H9 (cell line): ENCODE results near the gene NSL1. TPM values are rescaled to one million over a fixed set of nuclear protein-coding genes. Genes with fewer than 3 reads are reported as not detected.
"Not testable (repeated sequence)": the region's sequence is repeated elsewhere in the genome, so short reads cannot be mapped to it uniquely, and the experiment has no call there.

Experiments
- DNase-seq: peaks from one replicate; pipeline ENCODE4 v3.0.0-alpha.2; 2017
- H2AFZ ChIP-seq: one replicate; pipeline ENCODE4 v1.6.1; 2013; ENCODE audit warnings: mild to moderate bottlenecking, low read length, control low read depth, moderate library complexity
- H2AK5ac ChIP-seq: 2 replicates; pipeline ENCODE4 v1.6.1; 2013; ENCODE audit warnings: low read length, control low read depth, mixed read lengths; ENCODE audit not compliant: insufficient read length
- H2BK120ac ChIP-seq: one replicate; pipeline ENCODE4 v1.6.1; 2013; ENCODE audit warnings: low read depth, mild to moderate bottlenecking, low read length, control low read depth, inconsistent platforms; ENCODE audit not compliant: poor library complexity, severe bottlenecking
- H2BK12ac ChIP-seq: 2 replicates; pipeline ENCODE4 v1.6.1; 2013; ENCODE audit warnings: low read length, control low read depth, mixed read lengths, low read depth; ENCODE audit not compliant: insufficient read length
- H2BK15ac ChIP-seq: 2 replicates; pipeline ENCODE4 v1.6.1; 2013; ENCODE audit warnings: low read depth, low read length, control low read depth
- H2BK20ac ChIP-seq: one replicate; pipeline ENCODE4 v1.6.1; 2013; ENCODE audit warnings: low read depth, mild to moderate bottlenecking, low read length, control low read depth, inconsistent platforms; ENCODE audit not compliant: poor library complexity, severe bottlenecking
- H2BK5ac ChIP-seq: 2 replicates; pipeline ENCODE4 v1.6.1; 2013; ENCODE audit warnings: low read length, control low read depth, mixed read lengths; ENCODE audit not compliant: insufficient read length
- H3K14ac ChIP-seq: 2 replicates; pipeline ENCODE4 v1.6.1; 2013; ENCODE audit warnings: low read length, control low read depth; ENCODE audit not compliant: insufficient read depth
- H3K18ac ChIP-seq: 2 replicates; pipeline ENCODE4 v1.6.1; 2013; ENCODE audit warnings: low read depth, mild to moderate bottlenecking, mixed read lengths, low read length, control low read depth; ENCODE audit not compliant: insufficient read length
- H3K23ac ChIP-seq: 2 replicates; pipeline ENCODE4 v1.6.1; 2013; ENCODE audit warnings: low read length, control low read depth, mixed read lengths, low read depth; ENCODE audit not compliant: insufficient read length
- H3K23me2 ChIP-seq: 2 replicates; pipeline ENCODE4 v1.6.1; 2013; ENCODE audit warnings: low read depth, mild to moderate bottlenecking, mixed read lengths, low read length, control low read depth; ENCODE audit not compliant: insufficient read length, poor library complexity, severe bottlenecking
- H3K27ac ChIP-seq: 2 replicates; pipeline ENCODE4 v1.5.1; 2013; ENCODE audit warnings: low read length, control low read depth, mixed read lengths, low read depth; ENCODE audit not compliant: insufficient read length
- H3K27me3 ChIP-seq: 2 replicates; pipeline ENCODE4 v1.6.1; 2013; ENCODE audit warnings: low read length, control low read depth, inconsistent platforms; ENCODE audit not compliant: insufficient read depth
- H3K4ac ChIP-seq: 2 replicates; pipeline ENCODE4 v1.6.1; 2013; ENCODE audit warnings: low read depth, mild to moderate bottlenecking, control low read depth, inconsistent platforms, low read length, moderate library complexity
- H3K4me1 ChIP-seq: 2 replicates; pipeline ENCODE4 v1.6.1; 2013; ENCODE audit warnings: low read length, control low read depth, inconsistent platforms; ENCODE audit not compliant: insufficient read depth
- H3K4me2 ChIP-seq: 2 replicates; pipeline ENCODE4 v1.6.1; 2013; ENCODE audit warnings: low read length, control low read depth, mixed read lengths; ENCODE audit not compliant: insufficient read length, insufficient read depth
- H3K56ac ChIP-seq: 2 replicates; pipeline ENCODE4 v1.6.1; 2013; ENCODE audit warnings: low read depth, mild to moderate bottlenecking, mixed read lengths, low read length, control low read depth; ENCODE audit not compliant: insufficient read length
- H3K79me1 ChIP-seq: 2 replicates; pipeline ENCODE4 v1.6.1; 2013; ENCODE audit warnings: low read depth, mild to moderate bottlenecking, moderate library complexity, low read length, control low read depth, inconsistent platforms; ENCODE audit not compliant: insufficient read depth, poor library complexity, severe bottlenecking
- H3K79me2 ChIP-seq: 2 replicates; pipeline ENCODE4 v1.6.1; 2013; ENCODE audit warnings: low read length, control low read depth, inconsistent platforms; ENCODE audit not compliant: insufficient read depth
- H3K9ac ChIP-seq: 2 replicates; pipeline ENCODE4 v1.6.1; 2013; ENCODE audit warnings: low read length, control low read depth, mixed read lengths; ENCODE audit not compliant: insufficient read length; ENCODE audit errors: extremely low read depth
- H3K9me3 ChIP-seq: one replicate; pipeline ENCODE4 v1.6.1; 2013; ENCODE audit warnings: low read depth, low read length, inconsistent platforms; ENCODE audit not compliant: control insufficient read depth
- H3T11ph ChIP-seq: one replicate; pipeline ENCODE4 v1.6.1; 2013; ENCODE audit warnings: mild to moderate bottlenecking, low read length, control low read depth, inconsistent platforms
- H4K20me1 ChIP-seq: one replicate; pipeline ENCODE4 v1.6.1; 2013; ENCODE audit not compliant: control insufficient read depth, insufficient read length, insufficient read depth
- H4K5ac ChIP-seq: 2 replicates; pipeline ENCODE4 v1.6.1; 2013; ENCODE audit warnings: low read depth, mild to moderate bottlenecking, mixed read lengths, low read length, control low read depth; ENCODE audit not compliant: insufficient read length
- H4K8ac ChIP-seq: replicated peaks from 2 replicates; pipeline ENCODE4 v1.6.1; 2013; ENCODE audit warnings: low read length, control low read depth, mixed read lengths, low read depth; ENCODE audit not compliant: insufficient read length
- H4K91ac ChIP-seq: 2 replicates; pipeline ENCODE4 v1.6.1; 2013; ENCODE audit warnings: low read depth, mild to moderate bottlenecking, moderate library complexity, mixed read lengths, low read length, control low read depth; ENCODE audit not compliant: insufficient read length
- H3K27ac Mint-ChIP-seq, 3 experiments: 2 replicates in 2 of 3; 3 replicates in 1 of 3; pipeline ENCODE4 v1.8.0; 2020 to 2021; ENCODE audit warnings: mixed read lengths in 3 of 3, mild to moderate bottlenecking in 1 of 3, moderate library complexity in 1 of 3
- H3K27me3 Mint-ChIP-seq: 2 replicates; pipeline ENCODE4 v1.8.0; 2021; ENCODE audit warnings: low read depth, mild to moderate bottlenecking, moderate library complexity, mixed read lengths
- H3K36me3 Mint-ChIP-seq, 3 experiments: 2 replicates in 2 of 3; 3 replicates in 1 of 3; pipeline ENCODE4 v1.8.0; 2020 to 2021; ENCODE audit warnings: low read depth in 3 of 3, mixed read lengths in 3 of 3; ENCODE audit not compliant: insufficient read depth in 1 of 3
- H3K4me1 Mint-ChIP-seq, 2 experiments: 2 replicates each; pipeline ENCODE4 v1.8.0; 2020; ENCODE audit warnings: mixed read lengths in 2 of 2
- H3K4me3 Mint-ChIP-seq, 2 experiments: 2 replicates in 1 of 2; 3 replicates in 1 of 2; pipeline ENCODE4 v1.8.0; 2020 to 2021; ENCODE audit warnings: mild to moderate bottlenecking in 2 of 2, mixed read lengths in 2 of 2, moderate library complexity in 1 of 2
- H3K9me3 Mint-ChIP-seq, 2 experiments: 2 replicates in 1 of 2; 3 replicates in 1 of 2; pipeline ENCODE4 v1.8.0; 2020; ENCODE audit warnings: mild to moderate bottlenecking in 2 of 2, mixed read lengths in 2 of 2, moderate library complexity in 1 of 2
- WGBS: extraction: QIAGEN DNeasy Blood & Tissue Kit; methylation state at CpG from one replicate; pipeline ENCODE4 v1.1.7; 2013; ENCODE audit warnings: missing lambda C conversion rate, low lambda C conversion rate, mixed read lengths; ENCODE audit not compliant: insufficient read length; ENCODE audit errors: extremely low coverage; 5-methylcytosine and 5-hydroxymethylcytosine counted together
- total RNA-seq: library from RNA; stranded (reverse); gene quantifications from 2 replicates; pipeline ENCODE4 v1.2.1, GENCODE V29; 2021
- TF ChIP-seq, protein P1 (sequence below): fragments of 200-600 bp; sonication (generic); conservative IDR thresholded peaks from 3 replicates; pipeline ENCODE4 v1.8.0; 2021; ENCODE audit warnings: antibody characterized with exemption, mild to moderate bottlenecking

NSL1 gene
- total RNA-seq, 1 experiment from 2014 or later: 49.3 TPM

DNA sequence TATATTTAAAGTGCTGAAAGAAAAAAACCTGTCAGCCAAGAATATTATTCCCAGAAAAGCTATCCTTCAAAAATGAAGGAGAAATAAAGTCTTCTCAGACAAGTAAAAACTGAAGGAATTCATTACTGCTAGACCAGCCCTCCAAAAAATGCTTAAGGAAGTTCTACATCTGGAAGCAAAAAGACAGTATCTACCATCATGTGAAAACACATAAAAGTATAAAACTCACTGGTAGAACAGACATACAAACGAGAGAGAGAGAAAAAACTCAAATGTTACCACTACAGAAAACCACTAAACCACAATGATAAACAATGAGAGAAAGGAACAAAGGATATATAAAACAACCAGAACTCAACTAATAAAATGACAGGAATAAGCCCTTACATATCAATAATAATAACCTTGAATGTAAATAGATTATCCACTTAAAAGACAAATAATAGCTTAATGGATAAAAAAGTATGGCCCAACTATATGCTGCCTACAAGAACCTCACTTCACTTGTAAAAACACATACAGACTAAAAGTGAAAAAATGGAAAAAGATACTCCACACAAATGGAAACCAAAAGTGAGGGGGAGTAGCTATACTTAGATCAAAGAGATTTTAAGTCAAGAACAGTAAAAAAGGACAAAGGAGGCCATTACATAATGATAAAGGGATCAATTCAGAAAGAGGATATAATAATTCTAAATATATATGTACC, 22.0 kb downstream of the NSL1 start:
- peaks cover 11% of the 10 kb centered on the region for H3K79me1 ChIP-seq
- no peak overlapping the region for H4K8ac ChIP-seq
- WGBS: no CpG with 5 or more reads among the region's 1 CpG
- no peaks in the 10 kb centered on the region for H3K27me3 Mint-ChIP-seq
- no peak overlapping the region for H3K4me3 Mint-ChIP-seq
- no peak overlapping the region for H3K9ac ChIP-seq
- no peaks in the 10 kb centered on the region; the same call in 1 of the 2 replicates for H3K79me2 ChIP-seq
- no peak overlapping the region for H3K18ac ChIP-seq
- no peaks in the 10 kb centered on the region for H3K4me1 ChIP-seq
- H2BK20ac ChIP-seq: no peak overlapping the region
- H4K91ac ChIP-seq: no peak overlapping the region
- TF ChIP-seq, protein P1, sequence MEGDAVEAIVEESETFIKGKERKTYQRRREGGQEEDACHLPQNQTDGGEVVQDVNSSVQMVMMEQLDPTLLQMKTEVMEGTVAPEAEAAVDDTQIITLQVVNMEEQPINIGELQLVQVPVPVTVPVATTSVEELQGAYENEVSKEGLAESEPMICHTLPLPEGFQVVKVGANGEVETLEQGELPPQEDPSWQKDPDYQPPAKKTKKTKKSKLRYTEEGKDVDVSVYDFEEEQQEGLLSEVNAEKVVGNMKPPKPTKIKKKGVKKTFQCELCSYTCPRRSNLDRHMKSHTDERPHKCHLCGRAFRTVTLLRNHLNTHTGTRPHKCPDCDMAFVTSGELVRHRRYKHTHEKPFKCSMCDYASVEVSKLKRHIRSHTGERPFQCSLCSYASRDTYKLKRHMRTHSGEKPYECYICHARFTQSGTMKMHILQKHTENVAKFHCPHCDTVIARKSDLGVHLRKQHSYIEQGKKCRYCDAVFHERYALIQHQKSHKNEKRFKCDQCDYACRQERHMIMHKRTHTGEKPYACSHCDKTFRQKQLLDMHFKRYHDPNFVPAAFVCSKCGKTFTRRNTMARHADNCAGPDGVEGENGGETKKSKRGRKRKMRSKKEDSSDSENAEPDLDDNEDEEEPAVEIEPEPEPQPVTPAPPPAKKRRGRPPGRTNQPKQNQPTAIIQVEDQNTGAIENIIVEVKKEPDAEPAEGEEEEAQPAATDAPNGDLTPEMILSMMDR: no peak
- no peak overlapping the region for H3K27ac ChIP-seq
- H3K23ac ChIP-seq: no peak overlapping the region
- H3T11ph ChIP-seq: no peak overlapping the region
- H3K4ac ChIP-seq: no peak overlapping the region
- no peak overlapping the region for H2BK15ac ChIP-seq
- no peaks in the 10 kb centered on the region for H3K4me1 Mint-ChIP-seq
- H3K9me3 Mint-ChIP-seq: peaks cover 28 to 39% of the 10 kb centered on the region in 2 experiments
- H2AFZ ChIP-seq: no peak overlapping the region
- no peak overlapping the region for H3K14ac ChIP-seq
- H3K23me2 ChIP-seq: no peaks in the 10 kb centered on the region
- no peak overlapping the region for H3K56ac ChIP-seq
- no peak overlapping the region for H3K27ac Mint-ChIP-seq
- no peaks in the 10 kb centered on the region for H3K9me3 ChIP-seq
- H2BK12ac ChIP-seq: no peak overlapping the region
- H3K27me3 ChIP-seq: no peaks in the 10 kb centered on the region
- H2BK5ac ChIP-seq: no peak overlapping the region
- no peak overlapping the region for H2AK5ac ChIP-seq
- H2BK120ac ChIP-seq: no peak overlapping the region
- H4K20me1 ChIP-seq: no peaks in the 10 kb centered on the region
- H3K4me2 ChIP-seq: no peak overlapping the region
- no peak overlapping the region for H4K5ac ChIP-seq
- peaks cover 63 to 77% (median 69%) of the 10 kb centered on the region in 3 experiments for H3K36me3 Mint-ChIP-seq
- no peak for DNase-seq

DNA sequence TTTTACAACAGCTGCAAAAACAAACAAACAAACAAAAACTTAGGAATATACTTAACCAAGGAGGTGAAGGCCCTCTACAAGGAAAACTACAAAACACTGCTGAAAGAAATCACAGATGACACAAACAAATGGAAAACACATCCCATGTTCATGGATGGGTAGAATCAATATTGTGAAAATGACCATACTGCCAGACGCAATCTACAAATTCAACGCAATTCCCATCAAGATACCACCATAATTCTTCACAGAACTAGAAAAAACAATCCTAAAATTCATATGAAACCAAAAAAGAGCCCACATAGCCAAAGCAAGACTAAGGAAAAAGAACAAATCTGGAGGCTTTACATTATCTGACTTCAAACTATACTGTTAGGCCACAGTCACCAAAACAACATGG, 24.8 kb downstream of the NSL1 start:
- peaks cover 45 to 63% (median 51%) of the 10 kb centered on the region in 3 experiments for H3K36me3 Mint-ChIP-seq
- WGBS: no CpG with 5 or more reads among the region's 2 CpGs

More for the DNA sequence above, 24.8 kb downstream of the NSL1 start:
- not testable (repeated sequence) for H3K23ac ChIP-seq, H2BK15ac ChIP-seq, H3K4me3 Mint-ChIP-seq, H3K9ac ChIP-seq, H3K14ac ChIP-seq, H3K4me2 ChIP-seq, H3K4me1 Mint-ChIP-seq, H2BK12ac ChIP-seq, H3K56ac ChIP-seq, H3K27me3 Mint-ChIP-seq, DNase-seq, H2AFZ ChIP-seq, H2BK5ac ChIP-seq, H4K20me1 ChIP-seq, H3K4me1 ChIP-seq, H4K8ac ChIP-seq, H2BK120ac ChIP-seq, H3K27ac ChIP-seq, H2AK5ac ChIP-seq, H2BK20ac ChIP-seq, H3K9me3 ChIP-seq, H4K91ac ChIP-seq, H3K4ac ChIP-seq, H3T11ph ChIP-seq, H3K18ac ChIP-seq, H3K79me2 ChIP-seq, H3K27me3 ChIP-seq, H3K27ac Mint-ChIP-seq, H4K5ac ChIP-seq, H3K23me2 ChIP-seq
- peaks cover 28 to 39% of the 10 kb centered on the region in 2 experiments for H3K9me3 Mint-ChIP-seq
- peaks cover 13% of the 10 kb centered on the region for H3K79me1 ChIP-seq
